ENCODE results near the gene SGMS2. TPM values are rescaled to one million over a fixed set of nuclear protein-coding genes. Genes with fewer than 3 reads are reported as not detected.

The SGMS2 gene
- total and polyA plus RNA-seq, 9 of the 15 experiments (the other 6 are each of a cell fraction or from before 2014, with no cell fraction given), result 0.07 to 0.25 (median 0.11) TPM; not detected in 5

DNA sequence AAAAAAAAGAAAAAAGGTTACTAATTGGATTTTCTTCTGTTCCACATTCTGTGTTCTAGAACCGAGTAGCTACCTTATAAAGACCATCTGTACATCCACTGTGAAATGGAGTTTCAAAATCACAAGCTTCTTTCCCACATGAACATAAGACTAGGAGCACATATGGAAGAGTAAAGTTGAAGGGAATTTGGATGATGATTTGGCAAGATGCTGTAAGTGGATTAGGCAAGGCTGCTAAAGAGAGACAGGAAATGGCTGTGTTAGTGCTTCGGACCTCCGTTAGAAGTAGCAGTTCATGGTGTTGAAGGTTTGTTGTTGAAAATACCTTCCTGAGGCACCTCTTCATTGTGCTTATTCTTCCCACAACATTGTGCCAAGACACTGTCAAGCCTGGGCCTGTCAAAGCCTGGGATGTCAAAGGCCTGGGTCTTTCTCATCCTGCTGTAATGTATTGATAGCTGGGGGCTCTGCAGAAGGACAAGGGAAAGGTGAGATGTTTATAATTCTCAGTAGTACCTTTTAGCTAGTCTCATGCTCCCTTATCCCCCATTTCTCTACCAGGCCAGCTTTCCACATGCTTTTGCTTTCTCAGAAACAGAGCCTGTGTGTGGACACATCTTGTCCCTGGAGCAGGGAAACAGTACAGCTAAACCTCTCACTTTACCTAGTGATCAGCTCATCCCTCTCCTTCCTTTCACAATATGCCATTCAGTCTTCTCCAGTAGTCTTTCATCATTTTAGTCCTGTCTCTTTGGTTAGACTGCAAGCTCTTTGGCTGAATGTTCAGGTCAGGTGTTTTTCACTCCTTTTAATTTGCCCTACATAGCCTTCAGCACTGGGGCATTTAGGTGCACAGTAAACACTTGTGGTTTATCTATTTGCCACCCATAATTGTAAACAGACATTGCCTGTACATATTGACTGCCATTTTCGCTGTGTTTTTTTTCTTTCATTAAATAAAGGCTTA, 68.7 kb downstream of the SGMS2 start:
- ChIA-PET POLR2A (interaction anchor here (1.1 kb wide), 1 partner anchor 14 kb away, joined by 3 read pairs; no protein-coding TSS in a partner anchor), CTCF (ENCODE audit: low intra/inter-chr PET ratio) (no interaction called here)
- TF ChIP-seq, protein P1, sequence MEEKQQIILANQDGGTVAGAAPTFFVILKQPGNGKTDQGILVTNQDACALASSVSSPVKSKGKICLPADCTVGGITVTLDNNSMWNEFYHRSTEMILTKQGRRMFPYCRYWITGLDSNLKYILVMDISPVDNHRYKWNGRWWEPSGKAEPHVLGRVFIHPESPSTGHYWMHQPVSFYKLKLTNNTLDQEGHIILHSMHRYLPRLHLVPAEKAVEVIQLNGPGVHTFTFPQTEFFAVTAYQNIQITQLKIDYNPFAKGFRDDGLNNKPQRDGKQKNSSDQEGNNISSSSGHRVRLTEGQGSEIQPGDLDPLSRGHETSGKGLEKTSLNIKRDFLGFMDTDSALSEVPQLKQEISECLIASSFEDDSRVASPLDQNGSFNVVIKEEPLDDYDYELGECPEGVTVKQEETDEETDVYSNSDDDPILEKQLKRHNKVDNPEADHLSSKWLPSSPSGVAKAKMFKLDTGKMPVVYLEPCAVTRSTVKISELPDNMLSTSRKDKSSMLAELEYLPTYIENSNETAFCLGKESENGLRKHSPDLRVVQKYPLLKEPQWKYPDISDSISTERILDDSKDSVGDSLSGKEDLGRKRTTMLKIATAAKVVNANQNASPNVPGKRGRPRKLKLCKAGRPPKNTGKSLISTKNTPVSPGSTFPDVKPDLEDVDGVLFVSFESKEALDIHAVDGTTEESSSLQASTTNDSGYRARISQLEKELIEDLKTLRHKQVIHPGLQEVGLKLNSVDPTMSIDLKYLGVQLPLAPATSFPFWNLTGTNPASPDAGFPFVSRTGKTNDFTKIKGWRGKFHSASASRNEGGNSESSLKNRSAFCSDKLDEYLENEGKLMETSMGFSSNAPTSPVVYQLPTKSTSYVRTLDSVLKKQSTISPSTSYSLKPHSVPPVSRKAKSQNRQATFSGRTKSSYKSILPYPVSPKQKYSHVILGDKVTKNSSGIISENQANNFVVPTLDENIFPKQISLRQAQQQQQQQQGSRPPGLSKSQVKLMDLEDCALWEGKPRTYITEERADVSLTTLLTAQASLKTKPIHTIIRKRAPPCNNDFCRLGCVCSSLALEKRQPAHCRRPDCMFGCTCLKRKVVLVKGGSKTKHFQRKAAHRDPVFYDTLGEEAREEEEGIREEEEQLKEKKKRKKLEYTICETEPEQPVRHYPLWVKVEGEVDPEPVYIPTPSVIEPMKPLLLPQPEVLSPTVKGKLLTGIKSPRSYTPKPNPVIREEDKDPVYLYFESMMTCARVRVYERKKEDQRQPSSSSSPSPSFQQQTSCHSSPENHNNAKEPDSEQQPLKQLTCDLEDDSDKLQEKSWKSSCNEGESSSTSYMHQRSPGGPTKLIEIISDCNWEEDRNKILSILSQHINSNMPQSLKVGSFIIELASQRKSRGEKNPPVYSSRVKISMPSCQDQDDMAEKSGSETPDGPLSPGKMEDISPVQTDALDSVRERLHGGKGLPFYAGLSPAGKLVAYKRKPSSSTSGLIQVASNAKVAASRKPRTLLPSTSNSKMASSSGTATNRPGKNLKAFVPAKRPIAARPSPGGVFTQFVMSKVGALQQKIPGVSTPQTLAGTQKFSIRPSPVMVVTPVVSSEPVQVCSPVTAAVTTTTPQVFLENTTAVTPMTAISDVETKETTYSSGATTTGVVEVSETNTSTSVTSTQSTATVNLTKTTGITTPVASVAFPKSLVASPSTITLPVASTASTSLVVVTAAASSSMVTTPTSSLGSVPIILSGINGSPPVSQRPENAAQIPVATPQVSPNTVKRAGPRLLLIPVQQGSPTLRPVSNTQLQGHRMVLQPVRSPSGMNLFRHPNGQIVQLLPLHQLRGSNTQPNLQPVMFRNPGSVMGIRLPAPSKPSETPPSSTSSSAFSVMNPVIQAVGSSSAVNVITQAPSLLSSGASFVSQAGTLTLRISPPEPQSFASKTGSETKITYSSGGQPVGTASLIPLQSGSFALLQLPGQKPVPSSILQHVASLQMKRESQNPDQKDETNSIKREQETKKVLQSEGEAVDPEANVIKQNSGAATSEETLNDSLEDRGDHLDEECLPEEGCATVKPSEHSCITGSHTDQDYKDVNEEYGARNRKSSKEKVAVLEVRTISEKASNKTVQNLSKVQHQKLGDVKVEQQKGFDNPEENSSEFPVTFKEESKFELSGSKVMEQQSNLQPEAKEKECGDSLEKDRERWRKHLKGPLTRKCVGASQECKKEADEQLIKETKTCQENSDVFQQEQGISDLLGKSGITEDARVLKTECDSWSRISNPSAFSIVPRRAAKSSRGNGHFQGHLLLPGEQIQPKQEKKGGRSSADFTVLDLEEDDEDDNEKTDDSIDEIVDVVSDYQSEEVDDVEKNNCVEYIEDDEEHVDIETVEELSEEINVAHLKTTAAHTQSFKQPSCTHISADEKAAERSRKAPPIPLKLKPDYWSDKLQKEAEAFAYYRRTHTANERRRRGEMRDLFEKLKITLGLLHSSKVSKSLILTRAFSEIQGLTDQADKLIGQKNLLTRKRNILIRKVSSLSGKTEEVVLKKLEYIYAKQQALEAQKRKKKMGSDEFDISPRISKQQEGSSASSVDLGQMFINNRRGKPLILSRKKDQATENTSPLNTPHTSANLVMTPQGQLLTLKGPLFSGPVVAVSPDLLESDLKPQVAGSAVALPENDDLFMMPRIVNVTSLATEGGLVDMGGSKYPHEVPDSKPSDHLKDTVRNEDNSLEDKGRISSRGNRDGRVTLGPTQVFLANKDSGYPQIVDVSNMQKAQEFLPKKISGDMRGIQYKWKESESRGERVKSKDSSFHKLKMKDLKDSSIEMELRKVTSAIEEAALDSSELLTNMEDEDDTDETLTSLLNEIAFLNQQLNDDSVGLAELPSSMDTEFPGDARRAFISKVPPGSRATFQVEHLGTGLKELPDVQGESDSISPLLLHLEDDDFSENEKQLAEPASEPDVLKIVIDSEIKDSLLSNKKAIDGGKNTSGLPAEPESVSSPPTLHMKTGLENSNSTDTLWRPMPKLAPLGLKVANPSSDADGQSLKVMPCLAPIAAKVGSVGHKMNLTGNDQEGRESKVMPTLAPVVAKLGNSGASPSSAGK (IDR thresholded peaks at IDR 0.05), result no peak
- TF ChIP-seq ZNF174 (CRISPR knock-in tag; IDR thresholded peaks at IDR 0.05), result no peak
- no peak for TF ChIP-seq ETV5 (CRISPR knock-in tag; IDR thresholded peaks at IDR 0.05; ENCODE audit: low read depth)
- TF ChIP-seq ZNF12 (CRISPR knock-in tag; IDR thresholded peaks at IDR 0.05), result no peak
- TF ChIP-seq SUPT5H (IDR thresholded peaks at IDR 0.05), result no peak
- TF ChIP-seq ZNF766 (CRISPR knock-in tag; conservative IDR thresholded peaks at IDR 0.05), result no peak

More for the DNA sequence above, 68.7 kb downstream of the SGMS2 start:
- no peak overlapping the region for H3K4me3 ChIP-seq
- no peak overlapping the region for H3K27ac ChIP-seq (ENCODE audit: extremely low read depth, low read depth, low read length)
- FAIRE-seq, result no peak
- no peak for ATAC-seq
- no peaks in the 10 kb centered on the region for H4K20me1 ChIP-seq (replicated peaks; ENCODE audit: control insufficient read depth, insufficient read depth, low read length)
- no peak overlapping the region for H3K4me2 ChIP-seq (ENCODE audit: insufficient read depth, low read length)
- H3K27me3 ChIP-seq (ENCODE audit: control insufficient read depth in 2 of 2, insufficient read depth in 2 of 2, low read length in 2 of 2), result no peaks in the 10 kb centered on the region
- no TSS peak for BruUV-seq (replicated peaks)
- in situ Hi-C loops (cut with MboI), result no loop called here
- H3K79me2 ChIP-seq (ENCODE audit: control insufficient read depth, insufficient read depth, low read length), result no peaks in the 10 kb centered on the region
- H3K9ac ChIP-seq (ENCODE audit: insufficient read depth in 1 of 2, low read depth in 2 of 2, low read length in 2 of 2), result no peak overlapping the region
- 4% methylated on average over 4 of the region's 4 CpGs for WGBS (ENCODE audit: insufficient coverage, low coverage, missing lambda C conversion rate)
- no peaks in the 10 kb centered on the region for H3K4me1 ChIP-seq (replicated peaks in 1 of 2; ENCODE audit: control insufficient read depth in 2 of 2, insufficient read depth in 2 of 2, low read length in 2 of 2)
- no peaks in the 10 kb centered on the region for H3K9me1 ChIP-seq (ENCODE audit: control insufficient read depth, insufficient read depth, low read length)
- H3K36me3 ChIP-seq (ENCODE audit: control insufficient read depth, insufficient read depth, low read length), result no peaks in the 10 kb centered on the region
- no peak for DNase-seq (ENCODE audit: extremely low read depth in 1 of 4, low spot score in 3 of 4)
- no peak overlapping the region for H2AFZ ChIP-seq (ENCODE audit: low read depth, low read length)
- intact Hi-C loops (cut with micrococcal nuclease), result no loop called here
- H3K9me3 ChIP-seq (replicated peaks; ENCODE audit: control insufficient read depth, insufficient read depth, low read depth, low read length), result no peaks in the 10 kb centered on the region
